ENCODE measurements around the gene NDUFA8.

Gene NDUFA8

GRCh38 chr9:122135529-122135859, 24.1 kb downstream of the NDUFA8 start:
- no peak for DNase-seq (ENCODE audit: low read depth in 2 of 2)

- DNase-seq (ENCODE audit: low read depth in 2 of 2), result no peak
Measured at GRCh38 chr9:122134822-122135528, 24.6 kb downstream of the NDUFA8 start.

GRCh38 chr9:122133984-122134535, 25.5 kb downstream of the NDUFA8 start:
- DNase-seq (ENCODE audit: low read depth in 2 of 2), result no peak

GRCh38 chr9:122133263-122133983, 26.2 kb downstream of the NDUFA8 start:
- no peak for DNase-seq (ENCODE audit: low read depth in 2 of 2)

GRCh38 chr9:122132539-122132938, 27.0 kb downstream of the NDUFA8 start:
- DNase-seq (ENCODE audit: low read depth in 2 of 2), result no peak

GRCh38 chr9:122131401-122132001, 28.1 kb downstream of the NDUFA8 start:
- no peak for DNase-seq (ENCODE audit: low read depth in 2 of 2)

GRCh38 chr9:122130837-122131236, 28.7 kb downstream of the NDUFA8 start:
- DNase-seq (ENCODE audit: low read depth in 2 of 2), result no peak

- DNase-seq (ENCODE audit: low read depth in 2 of 2), result no peak
Measured at GRCh38 chr9:122129969-122130368, 29.6 kb downstream of the NDUFA8 start.

GRCh38 chr9:122128969-122129343, 30.6 kb downstream of the NDUFA8 start:
- DNase-seq (ENCODE audit: low read depth in 2 of 2), result no peak

- no peak for DNase-seq (ENCODE audit: low read depth in 2 of 2)
Measured at GRCh38 chr9:122128007-122128968, 31.3 kb downstream of the NDUFA8 start.

- no peak for DNase-seq (ENCODE audit: low read depth in 2 of 2)
Measured at GRCh38 chr9:122127396-122127798, 32.2 kb downstream of the NDUFA8 start.

- no peak for DNase-seq (ENCODE audit: low read depth in 2 of 2)
Measured at GRCh38 chr9:122126331-122127261, 33.0 kb downstream of the NDUFA8 start.

GRCh38 chr9:122125509-122126330, 33.9 kb downstream of the NDUFA8 start:
- no peak for DNase-seq (ENCODE audit: low read depth in 2 of 2)

- peak; percentile 51 to 69 for DNase-seq (ENCODE audit: low read depth in 2 of 2)
Measured at GRCh38 chr9:122125158-122125508, 34.4 kb downstream of the NDUFA8 start.

- DNase-seq (ENCODE audit: low read depth in 2 of 2), result no peak
Measured at GRCh38 chr9:122124528-122124927, 35.1 kb downstream of the NDUFA8 start.

- DNase-seq (ENCODE audit: low read depth in 2 of 2), result no peak
Measured at GRCh38 chr9:122124048-122124447, 35.5 kb downstream of the NDUFA8 start.

- peak; percentile 37 to 64 for DNase-seq (ENCODE audit: low read depth in 2 of 2)
Measured at GRCh38 chr9:122122903-122123632, 36.5 kb downstream of the NDUFA8 start.

GRCh38 chr9:122122468-122122867, 37.1 kb downstream of the NDUFA8 start:
- no peak for DNase-seq (ENCODE audit: low read depth in 2 of 2)

- DNase-seq (ENCODE audit: low read depth in 2 of 2), result no peak
Measured at GRCh38 chr9:122121931-122122330, 37.6 kb downstream of the NDUFA8 start.
